GM12865 (cell line): ENCODE measurements around the gene SERPING1.

Experiments used
- DNase-seq: peaks from one replicate; pipeline ENCODE4 v3.0.0; 2010; ENCODE audit warnings: low read depth
- H3K4me3 ChIP-seq: 2 replicates; pipeline ENCODE4 v1.5.1; 2011; ENCODE audit warnings: mild to moderate bottlenecking, low read depth, low read length, control low read depth
- TF ChIP-seq, protein P1 (sequence below): IDR thresholded peaks from 2 replicates; pipeline ENCODE4 v1.5.1; 2011; ENCODE audit warnings: low read length, control low read depth, low read depth, inconsistent platforms; ENCODE audit not compliant: insufficient read depth; ENCODE audit errors: missing control alignments

The SERPING1 gene

DNA sequence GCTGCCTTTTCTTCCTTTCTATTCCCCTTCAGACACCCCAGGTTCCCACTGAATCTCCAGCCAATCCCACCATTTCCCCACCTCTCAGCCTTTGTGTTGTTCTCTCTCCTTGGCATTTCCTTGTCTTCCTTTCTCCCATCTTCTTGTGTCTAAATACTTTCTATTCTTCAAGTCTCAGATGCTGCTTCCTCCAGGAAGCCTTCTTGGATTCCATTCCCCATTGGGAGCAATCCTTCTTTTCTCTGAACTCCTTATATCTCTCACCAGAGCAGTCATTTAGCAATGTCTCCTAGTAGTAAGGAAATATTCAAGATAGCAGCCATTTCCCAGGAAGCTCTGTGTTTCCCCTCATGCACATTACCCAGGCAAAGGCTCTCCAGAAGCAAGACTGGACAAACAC is 36.8 kb downstream of the SERPING1 start:
- TF ChIP-seq, protein P1, sequence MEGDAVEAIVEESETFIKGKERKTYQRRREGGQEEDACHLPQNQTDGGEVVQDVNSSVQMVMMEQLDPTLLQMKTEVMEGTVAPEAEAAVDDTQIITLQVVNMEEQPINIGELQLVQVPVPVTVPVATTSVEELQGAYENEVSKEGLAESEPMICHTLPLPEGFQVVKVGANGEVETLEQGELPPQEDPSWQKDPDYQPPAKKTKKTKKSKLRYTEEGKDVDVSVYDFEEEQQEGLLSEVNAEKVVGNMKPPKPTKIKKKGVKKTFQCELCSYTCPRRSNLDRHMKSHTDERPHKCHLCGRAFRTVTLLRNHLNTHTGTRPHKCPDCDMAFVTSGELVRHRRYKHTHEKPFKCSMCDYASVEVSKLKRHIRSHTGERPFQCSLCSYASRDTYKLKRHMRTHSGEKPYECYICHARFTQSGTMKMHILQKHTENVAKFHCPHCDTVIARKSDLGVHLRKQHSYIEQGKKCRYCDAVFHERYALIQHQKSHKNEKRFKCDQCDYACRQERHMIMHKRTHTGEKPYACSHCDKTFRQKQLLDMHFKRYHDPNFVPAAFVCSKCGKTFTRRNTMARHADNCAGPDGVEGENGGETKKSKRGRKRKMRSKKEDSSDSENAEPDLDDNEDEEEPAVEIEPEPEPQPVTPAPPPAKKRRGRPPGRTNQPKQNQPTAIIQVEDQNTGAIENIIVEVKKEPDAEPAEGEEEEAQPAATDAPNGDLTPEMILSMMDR: no peak
- DNase-seq: no peak
- H3K4me3 ChIP-seq: no peak overlapping the region

GRCh38 chr11:57635246-57635645 is 37.8 kb downstream of the SERPING1 start:
- TF ChIP-seq, protein P1: no peak
- DNase-seq: no peak
- no peak overlapping the region for H3K4me3 ChIP-seq

DNA sequence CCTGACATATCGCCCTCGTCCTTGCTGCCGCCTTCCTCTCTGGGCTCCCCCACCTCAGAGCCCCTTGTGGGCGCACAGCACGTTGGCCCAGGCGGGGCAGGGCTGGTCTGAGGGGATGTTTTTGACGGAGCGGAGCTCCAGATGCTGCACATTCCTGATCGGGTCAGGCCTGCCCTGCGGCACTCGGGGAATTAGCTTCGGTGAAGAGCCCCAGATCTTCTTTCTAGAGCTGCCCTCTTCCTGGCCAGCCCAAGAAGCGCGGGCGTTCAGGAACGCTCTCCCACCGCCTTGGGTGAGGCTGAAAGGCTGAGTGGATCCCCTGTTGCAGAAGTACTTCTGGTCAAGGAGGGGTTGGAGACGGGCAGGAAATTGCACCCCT is 40.1 kb downstream of the SERPING1 start:
- peak overlapping the region; percentile 73 for H3K4me3 ChIP-seq
- TF ChIP-seq, protein P1: no peak
- no peak for DNase-seq

GRCh38 chr11:57638005-57638781 is 40.7 kb downstream of the SERPING1 start:
- peak overlapping the region; percentile 73 for H3K4me3 ChIP-seq
- DNase-seq: peak; percentile 44
- TF ChIP-seq, protein P1: no peak

DNA sequence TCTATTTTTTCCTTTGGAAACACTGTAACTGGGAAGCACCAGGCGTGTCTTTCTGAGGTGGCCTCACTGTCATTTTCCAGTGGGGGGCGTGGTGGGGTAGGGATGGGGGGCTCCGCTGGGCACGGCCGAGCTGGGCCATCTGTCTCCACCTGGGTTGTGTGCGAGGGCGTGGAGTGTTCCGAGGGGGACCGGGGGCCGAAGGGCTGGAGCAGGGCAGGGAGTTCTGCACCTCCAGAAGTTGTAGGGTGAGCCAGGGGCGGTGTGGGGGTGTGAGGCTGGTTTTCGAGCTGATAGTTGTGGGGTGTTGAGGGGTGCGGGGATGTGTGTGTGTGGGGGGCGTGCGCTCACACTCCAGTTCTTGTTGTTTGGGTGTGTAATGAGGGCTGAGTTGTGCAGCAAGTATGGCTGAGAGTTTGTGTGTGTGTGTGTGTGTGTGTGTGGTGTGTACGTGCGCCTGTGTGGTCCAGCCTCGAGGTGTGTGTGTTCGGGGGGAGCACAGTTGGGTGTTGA is 41.4 kb downstream of the SERPING1 start:
- DNase-seq: no peak
- peak overlapping the region; percentile 73 for H3K4me3 ChIP-seq
- TF ChIP-seq, protein P1: no peak

DNA sequence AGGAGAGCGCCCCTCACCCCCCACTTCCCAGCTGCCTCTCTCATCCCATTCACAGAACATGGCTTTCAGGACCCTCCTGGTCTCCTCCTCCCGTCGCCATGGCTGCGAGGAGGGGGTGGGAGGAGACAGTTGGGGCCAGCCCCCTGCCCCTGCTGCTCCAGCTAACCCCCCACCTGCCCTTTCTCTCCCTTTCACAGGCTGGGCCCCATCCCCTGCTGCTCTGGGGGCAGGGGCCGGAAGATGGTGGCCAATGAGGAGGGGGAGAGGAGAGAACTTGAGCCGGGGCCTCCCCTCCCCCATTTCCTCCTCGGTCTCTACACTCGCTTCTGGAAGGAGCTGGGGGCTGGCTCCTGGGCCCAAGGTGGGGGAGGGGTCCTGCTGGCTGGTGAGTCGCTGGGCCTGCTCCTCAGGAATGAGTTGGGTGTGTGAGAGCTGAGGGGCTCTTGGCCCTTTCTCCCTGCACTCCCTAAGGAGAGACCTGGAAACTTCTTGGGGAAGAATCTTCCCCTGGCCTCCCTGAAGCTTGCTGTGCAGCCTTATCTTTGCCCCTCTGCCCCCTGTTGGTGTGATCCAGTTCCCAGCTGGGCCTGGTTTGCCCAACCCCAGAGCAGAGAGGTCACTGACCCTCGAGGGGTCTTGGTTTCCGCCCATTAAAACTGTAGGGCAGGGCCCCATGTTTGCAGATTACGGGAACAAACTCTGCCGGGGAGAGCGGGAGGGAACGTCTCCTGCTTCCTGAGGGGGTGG is 42.0 kb downstream of the SERPING1 start:
- DNase-seq: no peak
- H3K4me3 ChIP-seq: peak overlapping the region; percentile 73
- TF ChIP-seq, protein P1: no peak
